A549 (cell line): ENCODE measurements around the gene MAGI1.

Experiments used
- CEBPB ChIP-seq, 2 experiments: fragments of >200 bp in 1 of 2; sonication (Bioruptor Twin) in 1 of 2; formaldehyde crosslinking in 1 of 2; IDR thresholded peaks; 2 replicates each; pipeline ENCODE4 v1.6.1; 2012 to 2016
- CHD2 ChIP-seq: fragments of 150-350 bp; IDR thresholded peaks from 2 replicates; pipeline ENCODE4 v1.6.1; 2014; ENCODE audit warnings: low read length; ENCODE audit not compliant: partially characterized antibody
- HMGXB4 ChIP-seq: fragments of 250-450 bp; sonication (Bioruptor Pico); IDR thresholded peaks from 2 replicates; pipeline ENCODE4 v1.5.0; 2021; ENCODE audit warnings: mild to moderate bottlenecking, moderate library complexity, borderline replicate concordance
- JUN ChIP-seq, 2 experiments: fragments of >200 bp; sonication (Bioruptor Twin); formaldehyde crosslinking; IDR thresholded peaks; 2 replicates in 1 of 2; 3 replicates in 1 of 2; pipeline ENCODE4 v1.6.1; 2016 to 2017
- POLR2A ChIP-seq: IDR thresholded peaks from 2 replicates; pipeline ENCODE4 v1.6.1; 2012; ENCODE audit warnings: mild to moderate bottlenecking, low read length
- RNF2 ChIP-seq: fragments of 200-600 bp; sonication (generic); IDR thresholded peaks from 2 replicates; pipeline ENCODE4 v1.6.1; 2016; ENCODE audit warnings: low read depth, mild to moderate bottlenecking, antibody characterized with exemption, moderate library complexity, borderline replicate concordance
- SMC3 ChIP-seq: fragments of >200 bp; sonication (Bioruptor Twin); formaldehyde crosslinking; IDR thresholded peaks from 3 replicates; pipeline ENCODE4 v1.6.1; 2018; ENCODE audit warnings: inconsistent platforms
- TP53 ChIP-seq: fragments of 250-450 bp; sonication (Bioruptor Pico); IDR thresholded peaks from 2 replicates; pipeline ENCODE4 v1.5.0; 2021; ENCODE audit warnings: mild to moderate bottlenecking, moderate library complexity
- TF ChIP-seq, protein P1 (sequence below): fragments of >200 bp; sonication (Bioruptor Twin); formaldehyde crosslinking; IDR thresholded peaks from 3 replicates; pipeline ENCODE4 v1.5.1; 2016
- TF ChIP-seq, protein P2 (sequence below): IDR thresholded peaks from 2 replicates; pipeline ENCODE4 v1.6.1; 2012

DNA sequence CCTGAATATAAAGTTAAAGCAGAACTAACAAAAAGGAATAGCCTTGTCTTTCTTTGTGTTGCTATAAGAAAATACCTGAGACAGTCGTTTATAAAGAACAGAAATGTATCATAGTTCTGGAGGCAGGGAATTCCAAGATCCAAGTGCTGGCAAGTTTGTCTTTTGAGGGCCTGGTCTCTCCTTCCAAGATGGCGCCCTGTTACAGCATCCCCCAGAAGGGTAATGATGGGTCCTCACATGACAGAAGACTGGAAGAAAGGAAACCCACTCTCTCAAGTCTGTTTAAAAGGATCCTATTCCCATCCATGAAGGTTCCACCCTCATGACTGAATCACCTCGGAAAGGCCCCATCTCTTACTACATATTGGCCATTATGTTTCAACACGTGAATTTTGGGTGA is 435.1 kb downstream of the MAGI1 start:
- no peak for TF ChIP-seq JUN (IDR thresholded peaks at IDR 0.05)
- TF ChIP-seq CEBPB (IDR thresholded peaks at IDR 0.05) = no peak
- no peak for TF ChIP-seq TP53 (CRISPR knock-in tag)
- TF ChIP-seq, protein P1, sequence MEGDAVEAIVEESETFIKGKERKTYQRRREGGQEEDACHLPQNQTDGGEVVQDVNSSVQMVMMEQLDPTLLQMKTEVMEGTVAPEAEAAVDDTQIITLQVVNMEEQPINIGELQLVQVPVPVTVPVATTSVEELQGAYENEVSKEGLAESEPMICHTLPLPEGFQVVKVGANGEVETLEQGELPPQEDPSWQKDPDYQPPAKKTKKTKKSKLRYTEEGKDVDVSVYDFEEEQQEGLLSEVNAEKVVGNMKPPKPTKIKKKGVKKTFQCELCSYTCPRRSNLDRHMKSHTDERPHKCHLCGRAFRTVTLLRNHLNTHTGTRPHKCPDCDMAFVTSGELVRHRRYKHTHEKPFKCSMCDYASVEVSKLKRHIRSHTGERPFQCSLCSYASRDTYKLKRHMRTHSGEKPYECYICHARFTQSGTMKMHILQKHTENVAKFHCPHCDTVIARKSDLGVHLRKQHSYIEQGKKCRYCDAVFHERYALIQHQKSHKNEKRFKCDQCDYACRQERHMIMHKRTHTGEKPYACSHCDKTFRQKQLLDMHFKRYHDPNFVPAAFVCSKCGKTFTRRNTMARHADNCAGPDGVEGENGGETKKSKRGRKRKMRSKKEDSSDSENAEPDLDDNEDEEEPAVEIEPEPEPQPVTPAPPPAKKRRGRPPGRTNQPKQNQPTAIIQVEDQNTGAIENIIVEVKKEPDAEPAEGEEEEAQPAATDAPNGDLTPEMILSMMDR = no peak
- TF ChIP-seq, protein P2, sequence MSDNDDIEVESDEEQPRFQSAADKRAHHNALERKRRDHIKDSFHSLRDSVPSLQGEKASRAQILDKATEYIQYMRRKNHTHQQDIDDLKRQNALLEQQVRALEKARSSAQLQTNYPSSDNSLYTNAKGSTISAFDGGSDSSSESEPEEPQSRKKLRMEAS = no peak
- no peak for TF ChIP-seq CHD2
- no peak for TF ChIP-seq SMC3
- TF ChIP-seq RNF2 = no peak
- TF ChIP-seq HMGXB4 (CRISPR knock-in tag) = no peak
- TF ChIP-seq POLR2A = no peak
